Activated T-cell treated with anti-CD3 and anti-CD28 coated beads for 4 hours (primary cell): ENCODE measurements around the gene CCDC15.
"Not testable (repeated sequence)": the region's sequence is repeated elsewhere in the genome, so short reads cannot be mapped to it uniquely, and the experiment has no call there.

Experiments
- DNase-seq: peaks from one replicate; pipeline ENCODE4 v3.0.0-alpha.2; 2020

CCDC15 gene

GRCh38 chr11:125083312-125084056 lies 129.5 kb downstream of the CCDC15 start:
- DNase-seq = no peak

GRCh38 chr11:125084057-125084416 lies 130.0 kb downstream of the CCDC15 start:
- DNase-seq = no peak

GRCh38 chr11:125084761-125085231 lies 130.8 kb downstream of the CCDC15 start:
- DNase-seq = no peak

- DNase-seq = no peak
Observed at GRCh38 chr11:125085301-125086081, 131.5 kb downstream of the CCDC15 start.

- no peak for DNase-seq
Observed at GRCh38 chr11:125086633-125087296, 132.8 kb downstream of the CCDC15 start.

GRCh38 chr11:125088123-125088522 lies 134.1 kb downstream of the CCDC15 start:
- no peak for DNase-seq

- no peak for DNase-seq
Observed at GRCh38 chr11:125088576-125089455, 134.8 kb downstream of the CCDC15 start.

- not testable (repeated sequence) for DNase-seq
Observed at GRCh38 chr11:125089481-125089880, 135.5 kb downstream of the CCDC15 start.

- not testable (repeated sequence) for DNase-seq
Observed at GRCh38 chr11:125090151-125090550, 136.1 kb downstream of the CCDC15 start.

GRCh38 chr11:125090816-125091215 lies 136.8 kb downstream of the CCDC15 start:
- no peak for DNase-seq
